MM.1S (cell line): ENCODE data around the gene EPX.

Source experiments
- CTCF ChIP-seq: fragments of 300-600 bp; sonication (generic); IDR thresholded peaks from 2 replicates; pipeline ENCODE4 v1.5.1; 2016; ENCODE audit warnings: antibody characterized with exemption, low read length, mixed read lengths
- EZH2 ChIP-seq: fragments of 300-600 bp; sonication (generic); optimal IDR thresholded peaks from 2 replicates; pipeline ENCODE3; 2017; ENCODE audit warnings: low read depth, mild to moderate bottlenecking, antibody characterized with exemption, low read length, mixed read lengths
- EZH2phosphoT487 ChIP-seq: fragments of 300-600 bp; sonication (generic); IDR thresholded peaks from 2 replicates; pipeline ENCODE4 v1.6.1; 2018; ENCODE audit warnings: antibody characterized with exemption, low read length

DNA sequence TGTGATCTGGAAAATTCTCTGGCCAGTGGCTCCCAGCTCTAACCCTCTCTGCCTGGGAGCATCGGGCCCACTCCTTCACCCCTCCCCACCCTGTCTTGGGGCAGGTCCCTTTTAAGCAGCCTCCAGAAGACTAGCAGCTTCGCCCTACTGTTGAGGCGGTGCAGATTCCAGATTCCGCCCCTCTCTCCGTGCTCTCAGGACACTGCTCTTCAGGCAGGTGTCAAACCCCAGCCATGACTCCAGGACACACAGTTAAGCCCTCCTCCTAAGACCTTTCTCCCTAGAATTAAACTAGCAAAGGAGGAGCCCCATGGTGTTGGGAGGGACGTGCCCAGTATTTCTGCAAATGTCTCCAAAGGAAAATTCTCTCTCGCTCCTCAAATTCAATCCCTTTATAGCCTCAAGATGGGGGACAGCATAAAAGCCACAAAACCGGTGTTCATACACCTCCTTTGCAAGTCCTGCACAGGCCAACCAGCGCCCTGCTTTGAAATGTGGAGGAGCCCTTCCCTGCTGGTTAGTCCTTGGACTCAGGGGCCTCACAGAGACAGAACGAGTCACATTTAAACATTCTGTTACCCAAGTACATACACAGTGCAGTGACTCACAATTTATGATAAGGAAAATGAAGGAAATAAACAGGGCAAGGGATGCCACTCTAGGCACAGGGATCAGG is 53.0 kb downstream of the EPX start:
- TF ChIP-seq CTCF (no peak), EZH2 (no peak), EZH2phosphoT487 (no peak)
